SU-DHL-6 (cell line): ENCODE results near the gene WDR7.

ENCODE experiments used
- H2AFZ ChIP-seq: fragments of 200-600 bp; sonication (generic); 2 replicates; pipeline ENCODE4 v1.6.1; 2014; ENCODE audit warnings: low read depth, mild to moderate bottlenecking, moderate library complexity, mixed read lengths, antibody characterized with exemption, low read length; ENCODE audit not compliant: severe bottlenecking
- H3F3A ChIP-seq: fragments of 200-600 bp; shearing (Covaris generic); 2 replicates; pipeline ENCODE4 v1.6.0; 2016; ENCODE audit warnings: antibody characterized with exemption, mild to moderate bottlenecking; ENCODE audit not compliant: insufficient read depth
- H3K27ac ChIP-seq: fragments of 200-600 bp; sonication (generic); 2 replicates; pipeline ENCODE4 v1.5.1; 2016; ENCODE audit warnings: low read depth, mild to moderate bottlenecking, low read length, moderate library complexity, mixed read lengths
- H3K27me3 ChIP-seq: fragments of 200-600 bp; sonication (generic), shearing (Covaris generic); 2 replicates; pipeline ENCODE4 v1.6.0; 2014; ENCODE audit warnings: mild to moderate bottlenecking, low read length
- H3K36me3 ChIP-seq: fragments of 200-600 bp; sonication (generic); 2 replicates; pipeline ENCODE4 v1.6.1; 2014; ENCODE audit warnings: mild to moderate bottlenecking, low read length, mixed read lengths
- H3K4me2 ChIP-seq: fragments of 300-600, 200-600 bp; shearing (Covaris generic), sonication (generic); 2 replicates; pipeline ENCODE4 v1.6.0; 2014; ENCODE audit warnings: low read length, low read depth, mild to moderate bottlenecking; ENCODE audit not compliant: poor library complexity, severe bottlenecking
- H3K4me3 ChIP-seq: fragments of 200-600 bp; sonication (generic); 2 replicates; pipeline ENCODE4 v1.5.1; 2014; ENCODE audit warnings: antibody characterized with exemption, low read length, mild to moderate bottlenecking, mixed read lengths; ENCODE audit not compliant: insufficient read depth, poor library complexity, severe bottlenecking
- H3K79me2 ChIP-seq: fragments of 200-600 bp; sonication (generic); 2 replicates; pipeline ENCODE4 v1.6.1; 2014; ENCODE audit warnings: mild to moderate bottlenecking, low read length, moderate library complexity; ENCODE audit not compliant: insufficient read depth
- H3K9ac ChIP-seq: fragments of 200-600 bp; sonication (generic); 2 replicates; pipeline ENCODE4 v1.7.0; 2014; ENCODE audit warnings: mild to moderate bottlenecking, low read length
- H3K9me2 ChIP-seq: fragments of 200-600 bp; sonication (generic); replicated peaks from 2 replicates; pipeline ENCODE4 v1.6.1; 2014; ENCODE audit warnings: low read length; ENCODE audit not compliant: insufficient read depth
- H3K9me3 ChIP-seq: fragments of 200-600 bp; sonication (generic); 2 replicates; pipeline ENCODE4 v1.6.1; 2014; ENCODE audit warnings: low read length, mixed read lengths; ENCODE audit not compliant: insufficient read depth
- H4K20me1 ChIP-seq: fragments of 200-600 bp; sonication (generic); 2 replicates; pipeline ENCODE4 v1.6.1; 2014; ENCODE audit warnings: low read depth, mild to moderate bottlenecking, antibody characterized with exemption, low read length, moderate library complexity, mixed read lengths
- CTCF ChIP-seq: fragments of 200-600 bp; sonication (generic); IDR thresholded peaks from one replicate; pipeline ENCODE4 v1.5.1; 2017; ENCODE audit warnings: antibody characterized with exemption, mild to moderate bottlenecking, low read length, moderate library complexity; ENCODE audit not compliant: insufficient read depth, poor library complexity, severe bottlenecking
- EZH2phosphoT487 ChIP-seq: fragments of 200-600 bp; sonication (generic), shearing (Covaris generic); conservative IDR thresholded peaks from 2 replicates; pipeline ENCODE4 v1.6.1; 2018; ENCODE audit warnings: mild to moderate bottlenecking, antibody characterized with exemption, low read length, moderate library complexity, mixed read lengths

WDR7 gene

GRCh38 chr18:57027190-57027708, 376.1 kb downstream of the WDR7 start:
- Histone ChIP-seq H4K20me1 (no peaks in the 10 kb centered on the region), H3K79me2 (no peaks in the 10 kb centered on the region)

GRCh38 chr18:57029761-57030160, 378.6 kb downstream of the WDR7 start:
- Histone ChIP-seq H3K9me2 (no peaks in the 10 kb centered on the region), H2AFZ (no peak overlapping the region), H3K79me2 (no peaks in the 10 kb centered on the region), H3K9me3 (no peaks in the 10 kb centered on the region), H3K36me3 (no peaks in the 10 kb centered on the region), H3F3A (no peaks in the 10 kb centered on the region), H3K4me3 (no peak overlapping the region), H3K9ac (no peak overlapping the region), H4K20me1 (no peaks in the 10 kb centered on the region), H3K4me2 (no peak overlapping the region), H3K27me3 (no peaks in the 10 kb centered on the region), H3K27ac (no peak overlapping the region)
- TF ChIP-seq CTCF (no peak), EZH2phosphoT487 (no peak)

More at GRCh38 chr18:57027190-57027708, 376.1 kb downstream of the WDR7 start:
- Histone ChIP-seq H3K9me3 (no peaks in the 10 kb centered on the region), H3K4me3 (no peak overlapping the region), H3K36me3 (no peaks in the 10 kb centered on the region), H3K27ac (no peak overlapping the region), H3K9me2 (no peaks in the 10 kb centered on the region), H3F3A (no peaks in the 10 kb centered on the region; the same call in 1 of the 2 replicates), H3K27me3 (no peaks in the 10 kb centered on the region), H3K4me2 (no peak overlapping the region), H3K9ac (no peak overlapping the region), H2AFZ (no peak overlapping the region)
- TF ChIP-seq CTCF = no peak
- TF ChIP-seq EZH2phosphoT487 = no peak

GRCh38 chr18:57030417-57030816, 379.3 kb downstream of the WDR7 start:
- TF ChIP-seq CTCF (no peak), EZH2phosphoT487 (no peak)
- Histone ChIP-seq H2AFZ (no peak overlapping the region), H3K9ac (no peak overlapping the region)

More at GRCh38 chr18:57030417-57030816, 379.3 kb downstream of the WDR7 start:
- Histone ChIP-seq H3K4me2 (no peak overlapping the region), H3K36me3 (no peaks in the 10 kb centered on the region), H3K4me3 (no peak overlapping the region), H3K9me3 (no peaks in the 10 kb centered on the region), H3K79me2 (no peaks in the 10 kb centered on the region), H3K27ac (no peak overlapping the region), H4K20me1 (no peaks in the 10 kb centered on the region), H3K27me3 (no peaks in the 10 kb centered on the region), H3F3A (no peaks in the 10 kb centered on the region), H3K9me2 (no peaks in the 10 kb centered on the region)
